ENCODE measurements around the gene CHMP4B. TPM values are rescaled to one million over a fixed set of nuclear protein-coding genes. Genes with fewer than 3 reads are reported as not detected.

CHMP4B gene
- total and polyA plus RNA-seq, 4 donors, result 2.7 to 37.2 (median 17.2) TPM

DNA sequence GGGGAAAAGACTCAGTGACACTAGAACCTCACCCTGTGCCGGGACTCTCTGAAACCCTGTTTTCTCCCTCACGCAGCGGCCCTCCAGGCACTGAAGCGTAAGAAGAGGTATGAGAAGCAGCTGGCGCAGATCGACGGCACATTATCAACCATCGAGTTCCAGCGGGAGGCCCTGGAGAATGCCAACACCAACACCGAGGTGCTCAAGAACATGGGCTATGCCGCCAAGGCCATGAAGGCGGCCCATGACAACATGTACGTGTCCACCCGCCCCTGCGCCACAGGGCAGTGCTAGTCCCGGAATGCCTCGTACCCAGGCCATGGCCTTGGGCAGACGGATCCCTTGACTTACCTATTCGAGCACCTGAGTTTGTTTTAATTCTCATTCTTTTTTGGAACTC is 37.2 kb downstream of the CHMP4B start:
- no peak for DNase-seq (ENCODE audit: low spot score)
- peaks cover 5 to 38% (median 26%) of the 10 kb centered on the region in 4 donors for H3K36me3 ChIP-seq (ENCODE audit: control insufficient read depth in 4 of 4, insufficient read depth in 3 of 4, low read depth in 1 of 4, low read length in 3 of 4)
- WGBS, result 98% methylated on average over 19 of the region's 19 CpGs

DNA sequence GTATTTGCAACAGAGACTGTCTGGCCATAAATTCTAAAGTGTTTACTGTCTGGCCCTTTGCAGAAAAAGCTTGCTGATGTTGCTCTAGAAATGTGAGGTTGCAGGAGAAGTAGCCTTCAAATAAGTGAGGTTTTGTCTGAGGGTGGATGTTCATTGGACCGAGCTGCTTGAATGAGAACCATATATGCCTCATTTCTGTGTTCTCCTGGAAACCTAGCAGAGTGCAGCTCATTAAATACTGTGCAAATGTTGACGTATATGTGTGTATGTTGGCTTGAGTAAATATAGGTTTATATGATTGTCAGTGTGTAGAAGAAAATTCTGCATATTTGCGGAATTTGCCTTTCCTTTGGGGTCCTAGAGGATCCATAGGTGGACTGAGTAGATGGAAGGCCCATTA is 39.0 kb downstream of the CHMP4B start:
- no peak overlapping the region for H3K4me3 ChIP-seq (ENCODE audit: low read depth in 1 of 3, low read length in 3 of 3)
- DNase-seq (ENCODE audit: low spot score), result no peak
- WGBS, result 94% methylated on average over 3 of the region's 3 CpGs
- H3K36me3 ChIP-seq (ENCODE audit: control insufficient read depth in 4 of 4, insufficient read depth in 3 of 4, low read depth in 1 of 4, low read length in 3 of 4), result peaks cover 6 to 52% (median 33%) of the 10 kb centered on the region in 4 donors
- peaks cover 0 to 5% (median 0%) of the 10 kb centered on the region in 4 donors for H3K4me1 ChIP-seq (ENCODE audit: control insufficient read depth in 4 of 4, insufficient read depth in 4 of 4, low read length in 3 of 4)
- no peaks in the 10 kb centered on the region for H3K9me3 ChIP-seq (ENCODE audit: control insufficient read depth in 4 of 4, low read length in 3 of 4)
- no peak overlapping the region for H3K27ac ChIP-seq (ENCODE audit: low read depth in 1 of 2, low read length in 2 of 2)
- no peak overlapping the region for H3K9ac ChIP-seq (ENCODE audit: low read depth in 1 of 2, low read length in 2 of 2)
- H3K27me3 ChIP-seq (ENCODE audit: control insufficient read depth in 4 of 4, insufficient read depth in 4 of 4, low read length in 3 of 4), result no peaks in the 10 kb centered on the region
- no peak for TF ChIP-seq JUND (IDR thresholded peaks at IDR 0.05)
- TF ChIP-seq FOXA2 (IDR thresholded peaks at IDR 0.05), result no peak
- no peak for TF ChIP-seq NR2F2 (IDR thresholded peaks at IDR 0.05)
- TF ChIP-seq SP1 (IDR thresholded peaks at IDR 0.05), result no peak
- TF ChIP-seq, protein P1, sequence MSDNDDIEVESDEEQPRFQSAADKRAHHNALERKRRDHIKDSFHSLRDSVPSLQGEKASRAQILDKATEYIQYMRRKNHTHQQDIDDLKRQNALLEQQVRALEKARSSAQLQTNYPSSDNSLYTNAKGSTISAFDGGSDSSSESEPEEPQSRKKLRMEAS (IDR thresholded peaks at IDR 0.05), result no peak
- no peak for TF ChIP-seq FOXA1 (IDR thresholded peaks at IDR 0.05)
- TF ChIP-seq EGR1 (IDR thresholded peaks at IDR 0.05; ENCODE audit: low read depth in 2 of 2), result no peak
- no peak for TF ChIP-seq GABPA (IDR thresholded peaks at IDR 0.05 in 1 of 2, conservative IDR thresholded peaks at IDR 0.05 in 1 of 2)
- no peak for TF ChIP-seq RAD21 (IDR thresholded peaks at IDR 0.05)
- TF ChIP-seq TAF1 (conservative IDR thresholded peaks at IDR 0.05), result no peak
- TF ChIP-seq HNF4G (IDR thresholded peaks at IDR 0.05), result no peak
- TF ChIP-seq, protein P2, sequence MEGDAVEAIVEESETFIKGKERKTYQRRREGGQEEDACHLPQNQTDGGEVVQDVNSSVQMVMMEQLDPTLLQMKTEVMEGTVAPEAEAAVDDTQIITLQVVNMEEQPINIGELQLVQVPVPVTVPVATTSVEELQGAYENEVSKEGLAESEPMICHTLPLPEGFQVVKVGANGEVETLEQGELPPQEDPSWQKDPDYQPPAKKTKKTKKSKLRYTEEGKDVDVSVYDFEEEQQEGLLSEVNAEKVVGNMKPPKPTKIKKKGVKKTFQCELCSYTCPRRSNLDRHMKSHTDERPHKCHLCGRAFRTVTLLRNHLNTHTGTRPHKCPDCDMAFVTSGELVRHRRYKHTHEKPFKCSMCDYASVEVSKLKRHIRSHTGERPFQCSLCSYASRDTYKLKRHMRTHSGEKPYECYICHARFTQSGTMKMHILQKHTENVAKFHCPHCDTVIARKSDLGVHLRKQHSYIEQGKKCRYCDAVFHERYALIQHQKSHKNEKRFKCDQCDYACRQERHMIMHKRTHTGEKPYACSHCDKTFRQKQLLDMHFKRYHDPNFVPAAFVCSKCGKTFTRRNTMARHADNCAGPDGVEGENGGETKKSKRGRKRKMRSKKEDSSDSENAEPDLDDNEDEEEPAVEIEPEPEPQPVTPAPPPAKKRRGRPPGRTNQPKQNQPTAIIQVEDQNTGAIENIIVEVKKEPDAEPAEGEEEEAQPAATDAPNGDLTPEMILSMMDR (IDR thresholded peaks at IDR 0.05; ENCODE audit: low read depth, low read length, missing input control), result no peak
- TF ChIP-seq YY1 (IDR thresholded peaks at IDR 0.05), result no peak
- no peak for TF ChIP-seq RXRA (IDR thresholded peaks at IDR 0.05)
- no peak for TF ChIP-seq HNF4A (conservative IDR thresholded peaks at IDR 0.05)
- TF ChIP-seq ATF3 (IDR thresholded peaks at IDR 0.05), result no peak

More for the DNA sequence above, 37.2 kb downstream of the CHMP4B start:
- Histone ChIP-seq H3K9me3 (ENCODE audit: control insufficient read depth in 4 of 4, low read length in 3 of 4) (no peaks in the 10 kb centered on the region), H3K27ac (ENCODE audit: low read depth in 1 of 2, low read length in 2 of 2) (no peak overlapping the region), H3K4me3 (ENCODE audit: low read depth in 1 of 3, low read length in 3 of 3) (no peak overlapping the region), H3K4me1 (ENCODE audit: control insufficient read depth in 4 of 4, insufficient read depth in 4 of 4, low read length in 3 of 4) (peaks cover 3 to 14% (median 8%) of the 10 kb centered on the region in 4 donors), H3K27me3 (ENCODE audit: control insufficient read depth in 4 of 4, insufficient read depth in 4 of 4, low read length in 3 of 4) (no peaks in the 10 kb centered on the region), H3K9ac (ENCODE audit: low read depth in 1 of 2, low read length in 2 of 2) (no peak overlapping the region)
- TF ChIP-seq, protein P1 (IDR thresholded peaks at IDR 0.05), result no peak
- no peak for TF ChIP-seq ZBTB33 (IDR thresholded peaks at IDR 0.05)

Data from liver (tissue), 9 donors.